ENCODE results near the gene AK1. TPM values are rescaled to one million over a fixed set of nuclear protein-coding genes. Genes with fewer than 3 reads are reported as not detected.

Gene AK1
- total and polyA plus RNA-seq, 7 donors = 310 to 854 (median 778) TPM

- intact Hi-C loops (cut with DNase I) = loop anchor here in 1 of 2 donors (5.0 kb wide), 1 partner anchor 962 kb away; the partner anchor contains the start of gene TBC1D13
- DNase-seq (peak in 1 of 2 donors; percentile 83), ATAC-seq (peak; percentile 31 to 56 (median 40))
- peak; percentile 39 for TF ChIP-seq CTCF (IDR thresholded peaks at IDR 0.05)
- H3K4me3 ChIP-seq = no peak overlapping the region
- peaks cover 38% of the 10 kb centered on the region for H3K4me1 ChIP-seq
- H3K27ac ChIP-seq = no peak overlapping the region
- H3K9me3 ChIP-seq = no peaks in the 10 kb centered on the region
- H3K27me3 ChIP-seq (ENCODE audit: insufficient read depth in 3 of 3, low read length in 2 of 3) = no peaks in the 10 kb centered on the region
- peaks cover 0 to 48% of the 10 kb centered on the region in 2 donors for H3K36me3 ChIP-seq (ENCODE audit: insufficient read depth in 1 of 2, low read depth in 1 of 2)
- WGBS, 3 donors = 46 to 60% (median 48%) methylated on average over 25 to 42 of the region's 42 CpGs
Observed at GRCh38 chr9:127825319-127826051, 52.0 kb downstream of the AK1 start.

- 31 to 73% (median 46%) methylated on average over 4 of the region's 4 CpGs for WGBS, 3 donors
- peaks cover 32% of the 10 kb centered on the region for H3K4me1 ChIP-seq
Observed at GRCh38 chr9:127822108-127822507, 55.4 kb downstream of the AK1 start.

GRCh38 chr9:127818574-127818973, 58.9 kb downstream of the AK1 start:
- H3K27me3 ChIP-seq (ENCODE audit: insufficient read depth in 3 of 3, low read length in 2 of 3) = no peaks in the 10 kb centered on the region
- peaks cover 3 to 80% of the 10 kb centered on the region in 2 donors for H3K36me3 ChIP-seq (ENCODE audit: insufficient read depth in 1 of 2, low read depth in 1 of 2)
- peaks cover 23% of the 10 kb centered on the region for H3K4me1 ChIP-seq
- DNase-seq = no peak
- no peak overlapping the region for H3K4me3 ChIP-seq
- WGBS, 3 donors = 90 to 91% (median 90%) methylated on average over 9 to 11 of the region's 11 CpGs
- no peak for ATAC-seq
- TF ChIP-seq CTCF (IDR thresholded peaks at IDR 0.05) = no peak
- intact Hi-C loops (cut with DNase I) = no loop called here
- H3K9me3 ChIP-seq = no peaks in the 10 kb centered on the region
- peak overlapping the region; percentile 78 for H3K27ac ChIP-seq

More at GRCh38 chr9:127822108-127822507, 55.4 kb downstream of the AK1 start:
- Histone ChIP-seq H3K4me3 (no peak overlapping the region), H3K36me3 (ENCODE audit: insufficient read depth in 1 of 2, low read depth in 1 of 2) (peaks cover 0 to 71% of the 10 kb centered on the region in 2 donors), H3K27ac (peak overlapping the region; percentile 17), H3K9me3 (no peaks in the 10 kb centered on the region), H3K27me3 (ENCODE audit: insufficient read depth in 3 of 3, low read length in 2 of 3) (no peaks in the 10 kb centered on the region)
- ATAC-seq (no peak), DNase-seq (no peak)
- no peak for TF ChIP-seq CTCF (IDR thresholded peaks at IDR 0.05)
- intact Hi-C loops (cut with DNase I) = no loop called here

GRCh38 chr9:127817881-127818434, 59.5 kb downstream of the AK1 start:
- Histone ChIP-seq H3K4me3 (no peak overlapping the region), H3K27ac (peak overlapping the region; percentile 78), H3K36me3 (ENCODE audit: insufficient read depth in 1 of 2, low read depth in 1 of 2) (peaks cover 3 to 83% of the 10 kb centered on the region in 2 donors), H3K4me1 (peaks cover 23% of the 10 kb centered on the region), H3K27me3 (ENCODE audit: insufficient read depth in 3 of 3, low read length in 2 of 3) (no peaks in the 10 kb centered on the region), H3K9me3 (no peaks in the 10 kb centered on the region)
- intact Hi-C loops (cut with DNase I) = no loop called here
- ATAC-seq (peak; percentile 62 to 84 (median 68)), DNase-seq (peak in 1 of 2 donors; percentile 68)
- no peak for TF ChIP-seq CTCF (IDR thresholded peaks at IDR 0.05)
- 29 to 46% (median 38%) methylated on average over 17 of the region's 17 CpGs for WGBS, 3 donors

Measured in psoas muscle (tissue), 8 donors.